ENCODE measurements around the gene PRSS36.
"Not testable (repeated sequence)": the region's sequence is repeated elsewhere in the genome, so short reads cannot be mapped to it uniquely, and the experiment has no call there.

The PRSS36 gene

DNA sequence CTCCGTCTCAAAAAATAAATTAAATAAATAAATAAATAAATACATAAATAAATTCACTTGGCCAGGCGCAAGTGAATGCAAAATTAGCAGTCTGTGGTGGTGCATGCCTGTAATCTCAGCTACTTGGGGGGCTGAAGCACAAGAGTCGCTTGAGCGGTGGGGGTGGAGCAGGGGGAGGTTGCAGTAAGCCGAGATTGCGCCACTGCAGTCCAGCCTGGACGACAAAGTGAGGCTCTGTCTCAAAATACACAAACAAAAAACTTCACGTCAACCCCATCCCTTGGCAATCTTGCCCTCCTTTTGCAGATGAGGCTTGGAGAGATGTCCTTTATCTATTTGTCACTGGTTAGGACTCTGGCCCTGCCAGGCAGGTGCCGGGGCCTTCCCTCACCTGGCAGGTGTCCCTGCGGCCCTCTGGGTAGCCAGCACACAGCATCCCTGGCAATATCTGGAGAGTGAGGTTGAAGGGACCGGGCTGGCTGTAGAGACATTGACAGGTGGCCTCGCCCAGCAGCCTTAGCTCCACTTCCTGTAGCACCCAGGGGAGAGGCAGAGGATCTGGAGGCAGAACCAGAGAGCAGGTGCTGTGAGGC lies 4.4 kb downstream of the PRSS36 start:
- Histone ChIP-seq H2AFZ (ENCODE audit: low read depth, low read length, severe bottlenecking) (no peak overlapping the region), H3K4me2 (ENCODE audit: low read depth, low read length, poor library complexity, severe bottlenecking) (no peak overlapping the region), H3K9ac (ENCODE audit: low read length) (no peak overlapping the region), H4K20me1 (ENCODE audit: low read depth, low read length) (no peaks in the 10 kb centered on the region), H3K9me3 (ENCODE audit: insufficient read depth, low read length) (no peaks in the 10 kb centered on the region), H3K79me2 (ENCODE audit: insufficient read depth, low read length) (no peaks in the 10 kb centered on the region), H3K4me3 (ENCODE audit: insufficient read depth, low read length, poor library complexity, severe bottlenecking) (no peak overlapping the region), H3K27ac (ENCODE audit: low read depth, low read length) (no peak overlapping the region), H3K36me3 (ENCODE audit: low read length) (no peaks in the 10 kb centered on the region), H3K27me3 (ENCODE audit: low read length) (no peaks in the 10 kb centered on the region), H3F3A (ENCODE audit: insufficient read depth) (no peaks in the 10 kb centered on the region), H3K9me2 (replicated peaks; ENCODE audit: insufficient read depth, low read length) (no peaks in the 10 kb centered on the region)
- TF ChIP-seq, protein P1, sequence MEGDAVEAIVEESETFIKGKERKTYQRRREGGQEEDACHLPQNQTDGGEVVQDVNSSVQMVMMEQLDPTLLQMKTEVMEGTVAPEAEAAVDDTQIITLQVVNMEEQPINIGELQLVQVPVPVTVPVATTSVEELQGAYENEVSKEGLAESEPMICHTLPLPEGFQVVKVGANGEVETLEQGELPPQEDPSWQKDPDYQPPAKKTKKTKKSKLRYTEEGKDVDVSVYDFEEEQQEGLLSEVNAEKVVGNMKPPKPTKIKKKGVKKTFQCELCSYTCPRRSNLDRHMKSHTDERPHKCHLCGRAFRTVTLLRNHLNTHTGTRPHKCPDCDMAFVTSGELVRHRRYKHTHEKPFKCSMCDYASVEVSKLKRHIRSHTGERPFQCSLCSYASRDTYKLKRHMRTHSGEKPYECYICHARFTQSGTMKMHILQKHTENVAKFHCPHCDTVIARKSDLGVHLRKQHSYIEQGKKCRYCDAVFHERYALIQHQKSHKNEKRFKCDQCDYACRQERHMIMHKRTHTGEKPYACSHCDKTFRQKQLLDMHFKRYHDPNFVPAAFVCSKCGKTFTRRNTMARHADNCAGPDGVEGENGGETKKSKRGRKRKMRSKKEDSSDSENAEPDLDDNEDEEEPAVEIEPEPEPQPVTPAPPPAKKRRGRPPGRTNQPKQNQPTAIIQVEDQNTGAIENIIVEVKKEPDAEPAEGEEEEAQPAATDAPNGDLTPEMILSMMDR (IDR thresholded peaks at IDR 0.05; ENCODE audit: insufficient read depth, low read length, poor library complexity, severe bottlenecking) = no peak
- TF ChIP-seq EZH2phosphoT487 (conservative IDR thresholded peaks at IDR 0.05; ENCODE audit: low read length) = no peak

DNA sequence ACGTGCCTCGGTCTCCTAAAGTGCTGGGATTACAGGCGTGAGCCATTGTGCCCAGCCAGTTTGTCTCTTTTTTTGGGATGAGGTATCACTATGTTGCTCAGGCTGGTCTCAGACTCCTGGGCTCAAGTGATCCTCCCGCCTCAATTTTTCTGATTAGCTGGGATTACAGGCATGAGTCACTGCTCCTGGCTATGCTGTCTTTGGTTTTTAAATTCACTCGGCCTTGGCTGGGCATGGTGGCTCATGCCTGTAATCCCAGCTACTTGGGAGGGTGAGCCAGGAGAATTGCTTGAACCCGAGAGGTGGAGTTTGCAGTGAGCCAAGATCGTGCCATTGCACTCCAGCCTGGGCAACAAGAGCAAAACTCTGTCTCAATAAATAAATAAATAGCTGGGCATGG lies 5.4 kb downstream of the PRSS36 start:
- H3K9me2 ChIP-seq (replicated peaks; ENCODE audit: insufficient read depth, low read length); H3K4me3 ChIP-seq (ENCODE audit: insufficient read depth, low read length, poor library complexity, severe bottlenecking); H4K20me1 ChIP-seq (ENCODE audit: low read depth, low read length); H3K36me3 ChIP-seq (ENCODE audit: low read length); H2AFZ ChIP-seq (ENCODE audit: low read depth, low read length, severe bottlenecking); H3K27me3 ChIP-seq (ENCODE audit: low read length); H3F3A ChIP-seq (ENCODE audit: insufficient read depth); H3K27ac ChIP-seq (ENCODE audit: low read depth, low read length); H3K79me2 ChIP-seq (ENCODE audit: insufficient read depth, low read length); H3K4me2 ChIP-seq (ENCODE audit: low read depth, low read length, poor library complexity, severe bottlenecking); H3K9ac ChIP-seq (ENCODE audit: low read length); H3K9me3 ChIP-seq (ENCODE audit: insufficient read depth, low read length): not testable (repeated sequence)

GRCh38 chr16:31143694-31144148 lies 6.1 kb downstream of the PRSS36 start:
- H3K9me2 ChIP-seq (replicated peaks; ENCODE audit: insufficient read depth, low read length) = no peaks in the 10 kb centered on the region
- H3F3A ChIP-seq (ENCODE audit: insufficient read depth) = no peaks in the 10 kb centered on the region
- no peaks in the 10 kb centered on the region for H3K9me3 ChIP-seq (ENCODE audit: insufficient read depth, low read length)
- no peaks in the 10 kb centered on the region for H4K20me1 ChIP-seq (ENCODE audit: low read depth, low read length)
- no peak overlapping the region for H2AFZ ChIP-seq (ENCODE audit: low read depth, low read length, severe bottlenecking)
- no peaks in the 10 kb centered on the region for H3K36me3 ChIP-seq (ENCODE audit: low read length)
- TF ChIP-seq EZH2phosphoT487 (conservative IDR thresholded peaks at IDR 0.05; ENCODE audit: low read length) = no peak
- TF ChIP-seq, protein P1 (IDR thresholded peaks at IDR 0.05; ENCODE audit: insufficient read depth, low read length, poor library complexity, severe bottlenecking) = no peak
- H3K4me2 ChIP-seq (ENCODE audit: low read depth, low read length, poor library complexity, severe bottlenecking) = no peak overlapping the region
- no peaks in the 10 kb centered on the region for H3K27me3 ChIP-seq (ENCODE audit: low read length)
- H3K27ac ChIP-seq (ENCODE audit: low read depth, low read length) = no peak overlapping the region
- no peak overlapping the region for H3K9ac ChIP-seq (ENCODE audit: low read length)
- no peaks in the 10 kb centered on the region for H3K79me2 ChIP-seq (ENCODE audit: insufficient read depth, low read length)
- no peak overlapping the region for H3K4me3 ChIP-seq (ENCODE audit: insufficient read depth, low read length, poor library complexity, severe bottlenecking)

- peak overlapping the region; percentile 59 for H3K4me2 ChIP-seq (ENCODE audit: low read depth, low read length, poor library complexity, severe bottlenecking)
- H3K4me3 ChIP-seq (ENCODE audit: insufficient read depth, low read length, poor library complexity, severe bottlenecking) = no peak overlapping the region
- no peaks in the 10 kb centered on the region for H3F3A ChIP-seq (ENCODE audit: insufficient read depth)
- no peaks in the 10 kb centered on the region for H3K27me3 ChIP-seq (ENCODE audit: low read length)
- H3K9me2 ChIP-seq (replicated peaks; ENCODE audit: insufficient read depth, low read length) = no peaks in the 10 kb centered on the region
- H4K20me1 ChIP-seq (ENCODE audit: low read depth, low read length) = no peaks in the 10 kb centered on the region
- H2AFZ ChIP-seq (ENCODE audit: low read depth, low read length, severe bottlenecking) = peak overlapping the region; percentile 75
- H3K79me2 ChIP-seq (ENCODE audit: insufficient read depth, low read length) = no peaks in the 10 kb centered on the region
- H3K27ac ChIP-seq (ENCODE audit: low read depth, low read length) = no peak overlapping the region
- H3K36me3 ChIP-seq (ENCODE audit: low read length) = no peaks in the 10 kb centered on the region
- H3K9ac ChIP-seq (ENCODE audit: low read length) = peak overlapping the region; percentile 62; the same call in 1 of the 2 replicates
- no peaks in the 10 kb centered on the region for H3K9me3 ChIP-seq (ENCODE audit: insufficient read depth, low read length)
- TF ChIP-seq, protein P1 (IDR thresholded peaks at IDR 0.05; ENCODE audit: insufficient read depth, low read length, poor library complexity, severe bottlenecking) = no peak
- TF ChIP-seq EZH2phosphoT487 (conservative IDR thresholded peaks at IDR 0.05; ENCODE audit: low read length) = no peak
Measured at GRCh38 chr16:31143011-31143693, 6.7 kb downstream of the PRSS36 start.
